Measurements from ENCODE around the gene SNAP29. TPM values are rescaled to one million over a fixed set of nuclear protein-coding genes. Genes with fewer than 3 reads are reported as not detected.
"Not testable (repeated sequence)": the region's sequence is repeated elsewhere in the genome, so short reads cannot be mapped to it uniquely, and the experiment has no call there.

Gene SNAP29
- total RNA-seq, 2 donors from 2014 or later: 7.6 to 9.6 TPM

DNA sequence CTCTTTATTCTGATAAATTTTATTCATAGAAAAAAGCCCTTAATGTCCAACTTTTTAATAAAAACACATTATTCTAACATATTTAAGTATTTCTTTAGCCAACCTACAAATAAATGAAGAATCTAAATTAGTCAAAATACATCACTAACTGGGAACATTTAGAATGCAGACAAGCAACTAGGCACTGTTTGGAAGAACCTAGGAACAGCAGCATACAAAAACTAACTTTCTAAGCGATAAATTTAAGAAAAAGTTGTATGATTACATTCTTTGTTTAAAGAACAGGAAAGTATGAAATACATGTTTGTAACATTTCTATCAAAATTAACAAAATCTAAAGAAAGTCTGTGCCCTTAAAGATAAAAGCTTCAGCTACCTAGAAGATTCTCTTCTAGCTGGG lies 35.5 kb upstream of the SNAP29 start:
- no peak overlapping the region for H3K27ac ChIP-seq
- no peaks in the 10 kb centered on the region for H3K27me3 ChIP-seq
- ATAC-seq (no peak), DNase-seq (no peak)
- peaks cover 0 to 11% of the 10 kb centered on the region in 2 donors for H3K36me3 ChIP-seq (replicated peaks in 1 of 2; ENCODE audit: insufficient read depth in 1 of 2, low read depth in 2 of 2)
- TF ChIP-seq, protein P1, sequence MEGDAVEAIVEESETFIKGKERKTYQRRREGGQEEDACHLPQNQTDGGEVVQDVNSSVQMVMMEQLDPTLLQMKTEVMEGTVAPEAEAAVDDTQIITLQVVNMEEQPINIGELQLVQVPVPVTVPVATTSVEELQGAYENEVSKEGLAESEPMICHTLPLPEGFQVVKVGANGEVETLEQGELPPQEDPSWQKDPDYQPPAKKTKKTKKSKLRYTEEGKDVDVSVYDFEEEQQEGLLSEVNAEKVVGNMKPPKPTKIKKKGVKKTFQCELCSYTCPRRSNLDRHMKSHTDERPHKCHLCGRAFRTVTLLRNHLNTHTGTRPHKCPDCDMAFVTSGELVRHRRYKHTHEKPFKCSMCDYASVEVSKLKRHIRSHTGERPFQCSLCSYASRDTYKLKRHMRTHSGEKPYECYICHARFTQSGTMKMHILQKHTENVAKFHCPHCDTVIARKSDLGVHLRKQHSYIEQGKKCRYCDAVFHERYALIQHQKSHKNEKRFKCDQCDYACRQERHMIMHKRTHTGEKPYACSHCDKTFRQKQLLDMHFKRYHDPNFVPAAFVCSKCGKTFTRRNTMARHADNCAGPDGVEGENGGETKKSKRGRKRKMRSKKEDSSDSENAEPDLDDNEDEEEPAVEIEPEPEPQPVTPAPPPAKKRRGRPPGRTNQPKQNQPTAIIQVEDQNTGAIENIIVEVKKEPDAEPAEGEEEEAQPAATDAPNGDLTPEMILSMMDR (IDR thresholded peaks at IDR 0.05): no peak
- TF ChIP-seq POLR2A (IDR thresholded peaks at IDR 0.05): no peak
- intact Hi-C loops (cut with DNase I): no loop called here
- WGBS, 2 donors: 97 to 100% methylated on average over 1 of the region's 1 CpG
- H3K4me3 ChIP-seq: no peak overlapping the region
- H3K4me1 ChIP-seq: no peaks in the 10 kb centered on the region
- H3K9me3 ChIP-seq: no peaks in the 10 kb centered on the region

DNA sequence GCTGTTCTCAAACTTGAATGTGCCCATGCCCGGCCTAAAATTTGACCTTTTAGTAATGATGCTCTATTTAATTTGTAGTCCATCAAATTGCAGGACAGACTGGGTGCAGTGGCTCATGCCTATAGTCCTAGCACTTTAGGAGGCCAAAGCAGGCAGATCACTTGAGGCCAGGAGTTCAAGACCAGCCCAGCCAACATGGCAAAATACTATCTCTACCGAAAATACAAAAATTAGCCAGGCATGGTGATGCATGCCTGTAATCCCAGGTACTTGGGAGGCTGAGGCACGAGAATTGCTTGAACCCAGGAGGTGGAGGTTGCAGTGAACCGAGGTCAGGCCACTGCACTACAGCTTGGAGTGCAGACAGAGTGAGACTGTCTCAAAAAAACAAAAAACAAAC lies 33.6 kb upstream of the SNAP29 start:
- DNase-seq; H3K27ac ChIP-seq; intact Hi-C loops (cut with DNase I); H3K9me3 ChIP-seq; ATAC-seq; H3K36me3 ChIP-seq (replicated peaks in 1 of 2; ENCODE audit: insufficient read depth in 1 of 2, low read depth in 2 of 2); H3K4me3 ChIP-seq; H3K4me1 ChIP-seq; H3K27me3 ChIP-seq: not testable (repeated sequence)
- 93 to 94% methylated on average over 4 of the region's 4 CpGs for WGBS, 2 donors

DNA sequence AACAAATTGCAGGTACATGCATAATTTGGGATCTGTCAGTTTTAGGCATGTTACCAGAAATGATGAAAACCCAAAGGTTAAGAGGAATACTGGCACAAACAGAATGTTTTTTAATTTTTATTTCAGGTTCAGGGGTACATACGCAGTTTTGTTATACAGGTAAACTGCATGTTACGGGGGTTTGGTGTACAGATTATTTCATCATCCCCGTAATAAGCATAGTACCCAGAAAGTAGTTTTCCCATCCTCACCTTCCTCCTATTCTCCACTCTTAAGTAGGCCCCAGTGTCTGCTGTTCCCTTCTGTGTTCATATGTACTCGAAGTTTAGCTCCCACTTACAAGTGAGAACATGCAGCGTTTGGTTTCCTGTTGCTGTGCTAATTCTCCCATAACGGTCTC lies 33.2 kb upstream of the SNAP29 start:
- no peak overlapping the region for H3K27ac ChIP-seq
- H3K9me3 ChIP-seq: no peaks in the 10 kb centered on the region
- 90 to 92% methylated on average over 6 of the region's 6 CpGs for WGBS, 2 donors
- no peaks in the 10 kb centered on the region for H3K4me1 ChIP-seq
- H3K36me3 ChIP-seq (replicated peaks in 1 of 2; ENCODE audit: insufficient read depth in 1 of 2, low read depth in 2 of 2): no peaks in the 10 kb centered on the region
- H3K4me3 ChIP-seq: no peak overlapping the region
- DNase-seq (no peak), ATAC-seq (no peak)
- intact Hi-C loops (cut with DNase I): no loop called here
- TF ChIP-seq POLR2A (IDR thresholded peaks at IDR 0.05): no peak
- TF ChIP-seq, protein P1 (IDR thresholded peaks at IDR 0.05): no peak
- H3K27me3 ChIP-seq: no peaks in the 10 kb centered on the region

DNA sequence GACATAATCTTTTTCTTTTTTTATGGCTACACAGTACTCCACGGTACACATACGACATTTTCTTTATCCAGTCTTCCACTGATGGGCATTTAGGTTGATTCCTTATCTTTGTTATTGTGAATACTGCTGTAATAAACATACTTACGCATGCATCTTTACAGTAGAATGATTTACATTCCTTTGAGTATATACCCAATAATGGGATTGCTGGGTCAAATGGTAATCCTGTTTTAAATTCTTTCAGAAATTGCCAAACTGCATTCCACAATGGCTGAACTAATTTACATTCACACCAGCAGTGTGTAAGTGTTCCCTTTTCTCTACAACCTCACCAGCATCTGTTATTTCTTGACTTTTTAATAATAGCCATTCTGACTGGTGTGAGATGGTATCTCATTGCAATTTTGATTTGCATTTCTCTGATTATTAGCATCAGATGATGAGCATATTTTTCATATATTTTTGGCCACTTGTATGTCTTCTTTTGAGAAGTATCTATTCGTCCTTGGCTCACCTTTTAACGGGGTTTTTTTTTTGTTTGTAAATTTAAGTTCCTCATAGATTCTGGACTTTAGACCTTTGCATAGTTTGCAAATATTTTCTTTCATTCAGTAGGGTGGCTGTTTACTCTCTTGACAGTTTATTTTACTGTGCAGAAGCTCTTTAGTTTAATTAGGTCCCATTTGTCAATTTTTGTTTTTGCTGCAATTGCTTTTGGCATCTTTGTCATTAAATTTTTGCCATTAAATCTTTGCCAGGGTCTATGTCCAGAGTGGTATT lies 32.2 kb upstream of the SNAP29 start:
- H3K27ac ChIP-seq; DNase-seq; intact Hi-C loops (cut with DNase I); H3K36me3 ChIP-seq (replicated peaks in 1 of 2; ENCODE audit: insufficient read depth in 1 of 2, low read depth in 2 of 2); H3K9me3 ChIP-seq; H3K4me3 ChIP-seq; H3K27me3 ChIP-seq; H3K4me1 ChIP-seq; ATAC-seq: not testable (repeated sequence)
- 79 to 85% methylated on average over 5 of the region's 5 CpGs for WGBS, 2 donors

DNA sequence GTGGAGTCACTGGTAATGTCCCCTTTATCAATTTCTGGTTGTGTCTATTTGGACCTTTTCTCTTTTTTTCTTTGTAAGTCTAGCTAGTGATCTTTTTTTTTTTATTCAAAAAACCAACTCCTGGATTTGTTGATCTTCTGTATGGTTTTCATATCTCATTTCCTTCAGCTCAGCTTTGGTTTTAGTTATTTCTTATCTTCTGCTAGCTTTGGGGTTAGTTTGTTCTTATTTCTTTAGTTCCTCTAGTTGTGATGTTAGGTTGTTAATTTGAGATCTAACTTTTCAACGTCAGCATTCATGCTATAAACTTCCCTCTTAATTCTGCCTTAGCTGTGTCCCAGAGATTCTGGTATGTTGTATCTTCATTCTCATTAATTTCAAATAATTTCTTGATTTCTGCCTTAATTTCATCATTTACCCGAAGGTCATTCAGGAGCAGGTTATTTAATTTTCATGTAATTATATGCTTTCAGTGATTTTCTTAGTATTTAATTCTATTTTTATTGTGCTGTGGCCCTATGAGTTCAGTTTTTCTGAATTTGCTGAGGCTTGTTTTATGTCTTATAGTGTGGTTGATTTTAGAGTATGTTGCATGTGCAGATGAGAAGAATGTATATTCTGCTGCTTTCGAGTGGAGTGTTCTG lies 29.2 kb upstream of the SNAP29 start:
- no peak overlapping the region for H3K4me3 ChIP-seq

More for the DNA sequence above, 29.2 kb upstream of the SNAP29 start:
- Histone ChIP-seq H3K27ac (no peak overlapping the region), H3K36me3 (replicated peaks in 1 of 2; ENCODE audit: insufficient read depth in 1 of 2, low read depth in 2 of 2) (peaks cover 0 to 7% of the 10 kb centered on the region in 2 donors), H3K9me3 (no peaks in the 10 kb centered on the region), H3K27me3 (no peaks in the 10 kb centered on the region), H3K4me1 (no peaks in the 10 kb centered on the region)
- WGBS, 2 donors: 90 to 94% methylated on average over 3 of the region's 3 CpGs
- DNase-seq (no peak), ATAC-seq (no peak)
- TF ChIP-seq, protein P1 (IDR thresholded peaks at IDR 0.05): no peak
- TF ChIP-seq POLR2A (IDR thresholded peaks at IDR 0.05): no peak
- intact Hi-C loops (cut with DNase I): no loop called here

Measured in body of pancreas (tissue), 4 donors.